GM23248 (cell line): ENCODE measurements around the gene EP400. TPM values are rescaled to one million over a fixed set of nuclear protein-coding genes. Genes with fewer than 3 reads are reported as not detected.

Experiments used
- DNase-seq: peaks from one replicate; pipeline ENCODE4 v3.0.0-alpha.2; 2015
- H2AFZ ChIP-seq: fragments of 200-600 bp; sonication (generic); 2 replicates; pipeline ENCODE4 v1.6.1; 2016; ENCODE audit warnings: antibody characterized with exemption
- H3F3A ChIP-seq: fragments of 200-600 bp; sonication (generic); 2 replicates; pipeline ENCODE4 v1.6.1; 2016; ENCODE audit warnings: mild to moderate bottlenecking, antibody characterized with exemption, mixed run types; ENCODE audit not compliant: insufficient read depth
- H3K27ac ChIP-seq: fragments of 200-600 bp; sonication (generic); 2 replicates; pipeline ENCODE4 v1.5.1; 2016; ENCODE audit warnings: mild to moderate bottlenecking
- H3K27me3 ChIP-seq: fragments of 200-600 bp; sonication (generic); replicated peaks from 2 replicates; pipeline ENCODE4 v1.6.1; 2016; ENCODE audit warnings: mild to moderate bottlenecking; ENCODE audit not compliant: insufficient read depth
- H3K36me3 ChIP-seq: fragments of 200-600 bp; sonication (generic); 2 replicates; pipeline ENCODE4 v1.6.1; 2016; ENCODE audit warnings: low read depth, mild to moderate bottlenecking
- H3K4me1 ChIP-seq: fragments of 200-600 bp; sonication (generic); 2 replicates; pipeline ENCODE4 v1.6.1; 2016; ENCODE audit warnings: mild to moderate bottlenecking; ENCODE audit not compliant: insufficient read depth
- H3K4me2 ChIP-seq: fragments of 200-600 bp; sonication (generic); one replicate; pipeline ENCODE4 v1.6.1; 2016; ENCODE audit warnings: mild to moderate bottlenecking; ENCODE audit not compliant: unreplicated experiment
- H3K4me3 ChIP-seq: fragments of 200-600 bp; sonication (generic); 2 replicates; pipeline ENCODE4 v1.5.1; 2016; ENCODE audit warnings: mild to moderate bottlenecking
- H3K79me2 ChIP-seq: fragments of 200-600 bp; sonication (generic); 2 replicates; pipeline ENCODE4 v1.6.1; 2016; ENCODE audit warnings: mild to moderate bottlenecking; ENCODE audit not compliant: insufficient read depth
- H3K9ac ChIP-seq: fragments of 200-600 bp; sonication (generic); 2 replicates; pipeline ENCODE4 v1.6.1; 2016; ENCODE audit warnings: mild to moderate bottlenecking
- H3K9me2 ChIP-seq: fragments of 200-600 bp; sonication (generic); 2 replicates; pipeline ENCODE4 v1.6.1; 2016; ENCODE audit warnings: mixed run types, mild to moderate bottlenecking, moderate library complexity; ENCODE audit not compliant: insufficient read depth
- H3K9me3 ChIP-seq: fragments of 200-600 bp; sonication (generic); one replicate; pipeline ENCODE4 v1.6.1; 2017; ENCODE audit warnings: low read depth
- H4K20me1 ChIP-seq: fragments of 200-600 bp; sonication (generic); 2 replicates; pipeline ENCODE4 v1.6.0; 2016; ENCODE audit not compliant: insufficient read depth
- EZH2 ChIP-seq: fragments of 200-600 bp; sonication (generic); IDR thresholded peaks from 2 replicates; pipeline ENCODE4 v1.6.1; 2018; ENCODE audit warnings: antibody characterized with exemption, mild to moderate bottlenecking; ENCODE audit not compliant: insufficient read depth, poor library complexity, severe bottlenecking
- EZH2phosphoT487 ChIP-seq: fragments of 200-600 bp; sonication (generic); IDR thresholded peaks from 2 replicates; pipeline ENCODE4 v1.6.1; 2018; ENCODE audit warnings: antibody characterized with exemption, moderate library complexity, mild to moderate bottlenecking, low read depth; ENCODE audit not compliant: insufficient read depth
- WGBS, 2 experiments: methylation state at CpG; one replicate each; pipeline ENCODE4 v1.1.6; 2015 to 2017; ENCODE audit warnings: low lambda C conversion rate in 2 of 2, low coverage in 1 of 2; ENCODE audit errors: missing lambda C conversion rate in 2 of 2; 5-methylcytosine and 5-hydroxymethylcytosine counted together
- in situ Hi-C: fragments of 300-500 bp; cut with MboI; formaldehyde crosslinking; loops from 2 replicates; pipeline ENCODE4 v1.15.0; 2020
- polyA plus RNA-seq: library from polyadenylated mRNA; unstranded; fragments of >200 nt; fragmentation: Nextera tagmentation; extraction: Ambion mirVana; gene quantifications from 2 replicates; pipeline ENCODE4 v1.2.1, GENCODE V29; 2016
- total RNA-seq: library from RNA; depleted of rRNA; stranded (reverse); fragments of >200 nt; shearing (Covaris generic); gene quantifications from 2 replicates; pipeline ENCODE4 v1.2.3, GENCODE V29; 2014

Gene EP400
- total and polyA plus RNA-seq, 2 experiments from 2014 or later, result 8.6 to 9.4 TPM

DNA sequence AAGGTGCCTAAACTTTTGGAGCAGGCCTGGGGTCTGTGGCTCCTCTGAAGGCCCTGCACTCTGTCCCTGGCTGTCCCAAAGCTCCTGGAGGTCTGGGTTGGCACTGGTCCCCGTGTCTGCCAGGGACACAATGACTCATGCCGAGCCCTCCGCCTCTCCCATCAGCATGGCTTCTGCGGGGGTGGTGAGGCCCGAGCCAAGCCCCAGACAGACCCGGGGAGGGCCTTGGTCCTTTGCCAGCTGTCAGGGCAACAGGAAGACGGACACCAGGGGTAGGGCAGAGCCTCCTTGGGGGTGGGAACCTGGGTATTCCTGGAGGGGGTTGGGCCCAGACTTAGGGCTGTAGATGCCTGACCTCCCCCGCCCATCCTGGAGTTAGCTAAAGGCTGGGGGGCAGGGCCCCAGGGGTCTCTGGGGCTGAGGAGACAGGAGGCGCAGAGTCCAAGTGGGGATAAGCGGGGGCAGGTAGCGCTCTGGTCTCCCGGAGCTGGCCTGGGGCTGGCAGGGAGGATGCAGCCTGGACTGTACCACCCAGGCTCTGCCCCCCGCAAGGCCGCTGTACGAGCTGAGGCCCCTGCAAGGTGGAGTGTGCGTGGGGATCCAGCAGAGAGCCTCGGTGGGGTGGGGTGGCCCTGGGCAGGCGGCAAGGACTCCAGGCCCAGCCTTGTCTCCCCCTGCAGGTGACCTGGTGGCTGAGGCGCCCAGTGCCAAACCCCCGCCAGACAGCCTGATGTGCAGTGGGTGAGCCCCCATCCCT lies 37.0 kb upstream of the EP400 start:
- no peaks in the 10 kb centered on the region for H3K27me3 ChIP-seq
- H3K4me1 ChIP-seq, result peaks cover 8% of the 10 kb centered on the region; the same call in 1 of the 2 replicates
- no peaks in the 10 kb centered on the region for H4K20me1 ChIP-seq
- no peaks in the 10 kb centered on the region for H3F3A ChIP-seq
- H3K9me2 ChIP-seq, result no peaks in the 10 kb centered on the region
- TF ChIP-seq EZH2, result no peak
- TF ChIP-seq EZH2phosphoT487, result no peak
- H3K9me3 ChIP-seq, result no peaks in the 10 kb centered on the region
- H3K4me2 ChIP-seq, result peak overlapping the region; percentile 3
- H3K4me3 ChIP-seq, result no peak overlapping the region
- H3K36me3 ChIP-seq, result 0 out of 2 replicates have a peak, but pooled peaks cover 6% of the 10 kb centered on the region
- H3K9ac ChIP-seq, result 0 out of 2 replicates have a peak overlapping the region, but pooled peaks have one; percentile 22
- 0 out of 2 replicates have a peak, but pooled peaks cover 5% of the 10 kb centered on the region for H3K79me2 ChIP-seq
- H2AFZ ChIP-seq, result no peak overlapping the region
- 49 to 58% methylated on average over 16 to 20 of the region's 20 CpGs for WGBS, 2 experiments
- 0 out of 2 replicates have a peak overlapping the region, but pooled peaks have one; percentile 19 for H3K27ac ChIP-seq
- in situ Hi-C loops, result no loop called here
- peak; percentile 93 for DNase-seq

DNA sequence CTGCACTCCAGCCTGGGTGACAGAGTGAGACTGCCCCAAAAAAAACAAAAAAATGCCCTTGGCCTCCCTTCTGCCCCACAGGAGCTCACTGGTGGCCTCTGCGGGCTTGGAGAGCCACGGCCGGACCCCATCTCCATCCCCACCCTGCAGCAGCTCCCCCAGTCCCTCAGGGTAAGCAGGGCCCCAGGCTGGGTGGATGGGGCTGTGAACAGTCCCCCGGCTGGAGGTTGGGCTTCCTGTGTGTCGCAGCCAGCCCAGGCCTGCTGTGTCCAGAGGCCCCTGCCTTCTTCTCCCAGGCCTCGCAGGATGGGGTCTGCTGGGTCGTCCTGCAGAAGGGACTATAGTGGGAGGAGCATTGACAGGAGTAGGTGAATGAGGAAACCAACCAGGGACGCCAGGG lies 36.1 kb upstream of the EP400 start:
- peaks cover 8% of the 10 kb centered on the region; the same call in 1 of the 2 replicates for H3K4me1 ChIP-seq
- no peaks in the 10 kb centered on the region for H3K9me2 ChIP-seq
- no peak for DNase-seq
- H3K9me3 ChIP-seq, result no peaks in the 10 kb centered on the region
- H3K9ac ChIP-seq, result no peak overlapping the region
- H2AFZ ChIP-seq, result no peak overlapping the region
- H3K4me3 ChIP-seq, result no peak overlapping the region
- H3K4me2 ChIP-seq, result no peak overlapping the region
- no peaks in the 10 kb centered on the region for H3F3A ChIP-seq
- H4K20me1 ChIP-seq, result no peaks in the 10 kb centered on the region
- in situ Hi-C loops, result no loop called here
- TF ChIP-seq EZH2phosphoT487 (no peak), EZH2 (no peak)
- WGBS, 2 experiments, result 89 to 90% methylated on average over 4 to 8 of the region's 8 CpGs
- 0 out of 2 replicates have a peak, but pooled peaks cover 5% of the 10 kb centered on the region for H3K79me2 ChIP-seq
- H3K27me3 ChIP-seq, result no peaks in the 10 kb centered on the region
- no peak overlapping the region for H3K27ac ChIP-seq
- 0 out of 2 replicates have a peak, but pooled peaks cover 6% of the 10 kb centered on the region for H3K36me3 ChIP-seq

DNA sequence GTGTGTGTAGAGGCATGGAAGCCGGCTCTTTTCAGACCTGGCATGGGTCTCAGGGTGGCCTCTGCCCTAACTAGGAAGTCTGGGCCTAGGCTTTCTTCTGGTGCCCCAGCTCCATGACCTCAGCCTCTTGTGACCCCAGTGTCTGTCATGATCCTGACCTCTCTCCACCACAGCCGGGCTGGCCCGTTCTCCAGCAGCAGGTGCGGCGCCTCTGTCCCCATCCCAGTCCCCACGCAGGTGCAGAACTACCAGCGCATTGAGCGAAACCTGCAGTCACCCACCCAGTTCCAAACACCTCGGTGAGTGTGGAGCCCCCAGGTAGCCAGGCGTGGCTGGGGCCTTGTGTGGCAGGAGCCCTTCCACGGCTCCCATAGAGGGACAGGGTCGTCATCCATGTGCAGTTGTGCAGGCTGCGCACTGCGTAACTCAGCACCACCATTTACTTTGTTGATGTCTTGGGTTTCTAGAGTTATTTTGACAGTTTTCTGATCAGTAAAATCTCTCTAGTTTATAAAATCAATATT lies 35.5 kb upstream of the EP400 start:
- H4K20me1 ChIP-seq, result no peaks in the 10 kb centered on the region
- TF ChIP-seq EZH2 (no peak), EZH2phosphoT487 (no peak)
- 96 to 97% methylated on average over 14 of the region's 14 CpGs for WGBS, 2 experiments
- no peak for DNase-seq
- H3K36me3 ChIP-seq, result 0 out of 2 replicates have a peak, but pooled peaks cover 6% of the 10 kb centered on the region
- H3K27ac ChIP-seq, result no peak overlapping the region
- no peak overlapping the region for H2AFZ ChIP-seq
- no peak overlapping the region for H3K4me2 ChIP-seq
- H3K9me2 ChIP-seq, result no peaks in the 10 kb centered on the region
- H3F3A ChIP-seq, result no peaks in the 10 kb centered on the region
- no peaks in the 10 kb centered on the region for H3K27me3 ChIP-seq
- H3K79me2 ChIP-seq, result 0 out of 2 replicates have a peak, but pooled peaks cover 5% of the 10 kb centered on the region
- no peaks in the 10 kb centered on the region for H3K9me3 ChIP-seq
- peaks cover 8% of the 10 kb centered on the region; the same call in 1 of the 2 replicates for H3K4me1 ChIP-seq
- in situ Hi-C loops, result no loop called here
- no peak overlapping the region for H3K4me3 ChIP-seq
- no peak overlapping the region for H3K9ac ChIP-seq

DNA sequence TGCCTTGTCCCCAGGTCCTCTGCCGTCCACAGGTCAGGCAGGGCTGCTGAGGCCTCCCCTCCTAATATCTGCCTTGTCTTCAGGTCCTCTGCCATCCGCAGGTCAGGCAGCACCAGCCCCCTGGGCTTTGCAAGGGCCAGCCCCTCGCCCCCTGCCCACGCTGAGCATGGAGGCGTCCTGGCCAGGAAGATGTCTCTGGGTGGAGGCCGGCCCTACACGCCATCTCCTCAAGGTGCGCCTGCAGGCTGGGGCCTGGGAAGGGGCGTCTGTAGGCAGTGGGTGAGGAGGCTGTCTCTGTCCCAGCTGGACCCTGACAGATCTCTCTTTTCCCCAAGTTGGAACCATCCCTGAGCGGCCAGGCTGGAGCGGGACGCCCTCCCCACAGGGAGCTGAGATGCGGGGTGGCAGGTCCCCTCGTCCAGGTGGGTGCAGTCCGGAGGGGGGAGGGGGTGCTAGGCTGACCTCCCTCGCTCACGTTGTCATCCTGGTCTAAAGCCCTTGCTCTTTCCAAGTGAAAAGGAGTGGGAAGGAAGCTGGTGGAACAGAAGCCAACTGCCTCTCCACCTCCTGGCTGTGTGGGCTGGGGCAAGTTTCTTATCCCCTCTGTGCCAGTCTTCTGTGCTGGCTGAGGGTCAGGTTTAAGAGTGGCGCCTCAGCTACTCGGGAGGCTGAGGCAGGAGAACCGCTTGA lies 34.6 kb upstream of the EP400 start:
- Histone ChIP-seq H4K20me1 (no peaks in the 10 kb centered on the region), H3K4me3 (no peak overlapping the region), H3K9me2 (no peaks in the 10 kb centered on the region), H3K4me1 (peaks cover 8% of the 10 kb centered on the region; the same call in 1 of the 2 replicates), H3K27me3 (no peaks in the 10 kb centered on the region), H3K9me3 (no peaks in the 10 kb centered on the region), H3K36me3 (0 out of 2 replicates have a peak, but pooled peaks cover 6% of the 10 kb centered on the region), H3K4me2 (no peak overlapping the region), H2AFZ (no peak overlapping the region), H3F3A (no peaks in the 10 kb centered on the region), H3K79me2 (0 out of 2 replicates have a peak, but pooled peaks cover 5% of the 10 kb centered on the region), H3K9ac (no peak overlapping the region), H3K27ac (no peak overlapping the region)
- TF ChIP-seq EZH2 (no peak), EZH2phosphoT487 (no peak)
- no peak for DNase-seq
- in situ Hi-C loops, result no loop called here
- WGBS, 2 experiments, result 87 to 91% methylated on average over 20 of the region's 20 CpGs
